HepG2 (cell line): Measurements from ENCODE around the gene GRM8. TPM values are rescaled to one million over a fixed set of nuclear protein-coding genes. Genes with fewer than 3 reads are reported as not detected.

ENCODE experiments used
- ATAC-seq: fragments of 200-7000 bp; cut with Tn5 transposase; 3 replicates; pipeline ENCODE4 v1.9.1; 2020; ENCODE audit warnings: mild to moderate bottlenecking, moderate library complexity
- BruUV-seq: library from RNA; stranded (reverse); fragments of 400-500 nt; replicated peaks from 2 replicates; lab custom pipeline; 2021; lab: Mats Ljungman, UMichigan
- CTCF ChIA-PET: fragments of 300-600 bp; formaldehyde crosslinking; extraction: SDS; loops from one replicate; lab custom pipeline; 2021; ENCODE audit warnings: low total read pairs, inconsistent platforms, low intra/inter-chr PET ratio; lab: Yijun Ruan, JAX
- POLR2A ChIA-PET: fragments of 350-600 bp; sonication (Branson Sonifier 250); formaldehyde crosslinking; loops from one replicate; lab custom pipeline; 2020; ENCODE audit warnings: antibody characterized with exemption, inconsistent platforms; lab: Yijun Ruan, JAX
- DNase-seq: peaks from one replicate; pipeline ENCODE4 v3.0.0-alpha.2; 2015; ENCODE audit warnings: low spot score
- FAIRE-seq: peaks from 3 replicates; lab custom pipeline; 2011; peaks lifted over from hg19 to GRCh38; lab: Jason Lieb, UNC
- H2AFZ ChIP-seq: one replicate; pipeline ENCODE4 v1.6.1; 2011; ENCODE audit warnings: low read length, inconsistent platforms
- H3K27ac ChIP-seq: fragments of 300-600 bp; 3 replicates; pipeline ENCODE4 v1.8.0; 2011; ENCODE audit warnings: mixed run types, mild to moderate bottlenecking, mixed read lengths, low read length, inconsistent platforms; ENCODE audit not compliant: insufficient read depth; ENCODE audit errors: extremely low read length
- H3K27me3 ChIP-seq, 2 experiments: fragments of 200-600 bp in 1 of 2; 2 replicates in 1 of 2; 3 replicates in 1 of 2; pipeline versions ENCODE4 v1.6.0 to v1.8.0; 2011; ENCODE audit warnings: low read length in 2 of 2, mild to moderate bottlenecking in 2 of 2, moderate library complexity in 2 of 2, inconsistent platforms in 1 of 2; ENCODE audit not compliant: insufficient read depth in 2 of 2, control insufficient read depth in 1 of 2
- H3K36me3 ChIP-seq, 2 experiments: fragments of 200-600 bp in 1 of 2; replicated peaks in 1 of 2; 2 replicates in 1 of 2; 3 replicates in 1 of 2; pipeline versions ENCODE4 v1.5.1 to v1.8.0; 2011; ENCODE audit warnings: low read length in 2 of 2, inconsistent platforms in 1 of 2; ENCODE audit not compliant: insufficient read depth in 2 of 2, control insufficient read depth in 1 of 2
- H3K4me1 ChIP-seq: 2 replicates; pipeline ENCODE4 v1.5.1; 2012; ENCODE audit warnings: low read length, inconsistent platforms; ENCODE audit not compliant: insufficient read depth
- H3K4me2 ChIP-seq: 2 replicates; pipeline ENCODE4 v1.6.0; 2011; ENCODE audit warnings: low read depth, low read length, inconsistent platforms
- H3K4me3 ChIP-seq, 3 experiments: fragments of 200-600 bp in 1 of 3; sonication (generic), shearing (Covaris generic) in 1 of 3; replicated peaks in 1 of 3; 2 replicates each; pipeline ENCODE4 v1.5.1; 2011 to 2016; ENCODE audit warnings: low read length in 3 of 3, inconsistent platforms in 2 of 3, low read depth in 2 of 3, mild to moderate bottlenecking in 2 of 3, control low read depth in 1 of 3, mixed read lengths in 1 of 3; ENCODE audit not compliant: insufficient read depth in 1 of 3
- H3K79me2 ChIP-seq: one replicate; pipeline ENCODE4 v1.6.1; 2011; ENCODE audit warnings: low read length, inconsistent platforms; ENCODE audit not compliant: insufficient read depth
- H3K9ac ChIP-seq: 2 replicates; pipeline ENCODE4 v1.6.0; 2011; ENCODE audit warnings: mild to moderate bottlenecking, low read depth, low read length, inconsistent platforms; ENCODE audit not compliant: insufficient read depth
- H3K9me3 ChIP-seq: 2 replicates; pipeline ENCODE4 v1.5.1; 2012; ENCODE audit warnings: mild to moderate bottlenecking, low read length
- H4K20me1 ChIP-seq: 2 replicates; pipeline ENCODE4 v1.6.0; 2011; ENCODE audit warnings: inconsistent platforms, mild to moderate bottlenecking, low read length, moderate library complexity; ENCODE audit not compliant: insufficient read depth
- ETS1 ChIP-seq: sonication (generic); formaldehyde crosslinking; IDR thresholded peaks from 2 replicates; pipeline ENCODE4 v1.4.0; 2020; ENCODE audit warnings: missing genetic modification reagents
- ZBED4 ChIP-seq: sonication (generic); formaldehyde crosslinking; IDR thresholded peaks from 2 replicates; pipeline ENCODE4 v1.4.0; 2020; ENCODE audit warnings: missing genetic modification reagents, borderline replicate concordance
- ZNF354B ChIP-seq: sonication (generic); formaldehyde crosslinking; IDR thresholded peaks from 2 replicates; pipeline ENCODE4 v1.8.0; 2022; ENCODE audit warnings: mild to moderate bottlenecking, missing genetic modification reagents
- WGBS: methylation state at CpG from one replicate; pipeline ENCODE4 v1.1.6; 2017; ENCODE audit warnings: low lambda C conversion rate; 5-methylcytosine and 5-hydroxymethylcytosine counted together
- in situ Hi-C: cut with HindIII; loops from 2 replicates; pipeline ENCODE4 v1.10.0; 2017; ENCODE audit warnings: low pct_unique_long_range_greater_than_20kb; ENCODE audit not compliant: extremely low pct_ligation_motif_present
- intact Hi-C: fragments of 100-400 bp; cut with micrococcal nuclease; formaldehyde crosslinking; loops from one replicate; pipeline ENCODE4 v1.10.0; 2022; ENCODE audit not compliant: unreplicated experiment
- polyA plus RNA-seq, 8 experiments: library from polyadenylated mRNA; depleted of rRNA in 3 of 8; stranded (reverse) in 7 of 8; unstranded in 1 of 8; fragments of >200 nt; fragmentation: Illumina TruSeq in 4 of 8; extraction: Trizol in 4 of 8; gene quantifications; 2 replicates each; pipeline versions ENCODE4 v1.2.1 to v1.2.3, GENCODE V29; 2011 to 2016; ENCODE audit warnings: low read depth in 4 of 8, missing spikeins in 1 of 8, mixed read lengths in 1 of 8; ENCODE audit not compliant: insufficient read depth in 1 of 8
- total RNA-seq, 5 experiments: library from RNA; depleted of rRNA; stranded (reverse); fragments of >200 nt; fragmentation: Illumina TruSeq; extraction: Trizol; gene quantifications; 2 replicates each; pipeline ENCODE4 v1.2.3, GENCODE V29; 2016; ENCODE audit warnings: low read depth in 1 of 5

GRM8 gene
- total and polyA plus RNA-seq, 2 of the 13 experiments (the other 11 are each of a cell fraction or from before 2014, with no cell fraction given): not detected

- Histone ChIP-seq H3K27me3 (no peaks in the 10 kb centered on the region), H3K27ac (no peak overlapping the region), H3K4me3 (no peak overlapping the region), H3K9ac (no peak overlapping the region), H3K9me3 (peaks cover 93% of the 10 kb centered on the region), H3K36me3 (no peaks in the 10 kb centered on the region), H3K4me1 (no peaks in the 10 kb centered on the region), H2AFZ (no peak overlapping the region), H4K20me1 (no peaks in the 10 kb centered on the region), H3K4me2 (no peak overlapping the region), H3K79me2 (no peaks in the 10 kb centered on the region)
- DNase-seq (no peak), FAIRE-seq (no peak), ATAC-seq (no peak)
- 1% methylated on average over 2 of the region's 2 CpGs for WGBS
- ChIA-PET CTCF (no interaction called here), POLR2A (no interaction called here)
- intact Hi-C loops: no loop called here
- in situ Hi-C loops: no loop called here
- BruUV-seq: no TSS peak
- TF ChIP-seq ETS1 (no peak), ZBED4 (CRISPR knock-in tag) (no peak), ZNF354B (CRISPR knock-in tag) (no peak)
Measured at GRCh38 chr7:126447984-126448383, 804.8 kb downstream of the GRM8 start.
